GM12874 (cell line): ENCODE measurements around the gene CUX1.

Experiments
- TF ChIP-seq, protein P1 (sequence below): IDR thresholded peaks from 2 replicates; pipeline ENCODE4 v1.5.1; 2011; ENCODE audit warnings: low read depth, mild to moderate bottlenecking, control low read depth, low read length, moderate library complexity; ENCODE audit not compliant: insufficient read depth

The CUX1 gene

DNA sequence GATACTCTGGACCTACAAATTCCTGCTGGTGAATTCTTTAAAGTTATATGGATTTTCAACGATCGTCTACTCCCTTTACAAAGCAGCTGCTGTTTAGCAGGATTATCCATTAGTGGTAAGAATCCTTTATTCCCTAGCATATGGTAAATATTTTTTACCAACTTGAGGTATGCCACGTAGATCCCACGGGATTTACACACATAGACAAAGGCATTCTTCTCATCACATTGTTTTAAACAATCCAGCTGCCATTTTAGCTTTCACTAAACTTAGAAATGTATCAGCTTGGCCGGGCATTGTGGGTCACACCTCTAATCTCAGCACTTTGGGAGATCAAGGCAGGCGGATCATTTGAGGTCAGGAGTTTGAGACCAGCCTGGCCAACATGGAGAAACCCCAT is 321.2 kb downstream of the CUX1 start:
- TF ChIP-seq, protein P1, sequence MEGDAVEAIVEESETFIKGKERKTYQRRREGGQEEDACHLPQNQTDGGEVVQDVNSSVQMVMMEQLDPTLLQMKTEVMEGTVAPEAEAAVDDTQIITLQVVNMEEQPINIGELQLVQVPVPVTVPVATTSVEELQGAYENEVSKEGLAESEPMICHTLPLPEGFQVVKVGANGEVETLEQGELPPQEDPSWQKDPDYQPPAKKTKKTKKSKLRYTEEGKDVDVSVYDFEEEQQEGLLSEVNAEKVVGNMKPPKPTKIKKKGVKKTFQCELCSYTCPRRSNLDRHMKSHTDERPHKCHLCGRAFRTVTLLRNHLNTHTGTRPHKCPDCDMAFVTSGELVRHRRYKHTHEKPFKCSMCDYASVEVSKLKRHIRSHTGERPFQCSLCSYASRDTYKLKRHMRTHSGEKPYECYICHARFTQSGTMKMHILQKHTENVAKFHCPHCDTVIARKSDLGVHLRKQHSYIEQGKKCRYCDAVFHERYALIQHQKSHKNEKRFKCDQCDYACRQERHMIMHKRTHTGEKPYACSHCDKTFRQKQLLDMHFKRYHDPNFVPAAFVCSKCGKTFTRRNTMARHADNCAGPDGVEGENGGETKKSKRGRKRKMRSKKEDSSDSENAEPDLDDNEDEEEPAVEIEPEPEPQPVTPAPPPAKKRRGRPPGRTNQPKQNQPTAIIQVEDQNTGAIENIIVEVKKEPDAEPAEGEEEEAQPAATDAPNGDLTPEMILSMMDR, result no peak

DNA sequence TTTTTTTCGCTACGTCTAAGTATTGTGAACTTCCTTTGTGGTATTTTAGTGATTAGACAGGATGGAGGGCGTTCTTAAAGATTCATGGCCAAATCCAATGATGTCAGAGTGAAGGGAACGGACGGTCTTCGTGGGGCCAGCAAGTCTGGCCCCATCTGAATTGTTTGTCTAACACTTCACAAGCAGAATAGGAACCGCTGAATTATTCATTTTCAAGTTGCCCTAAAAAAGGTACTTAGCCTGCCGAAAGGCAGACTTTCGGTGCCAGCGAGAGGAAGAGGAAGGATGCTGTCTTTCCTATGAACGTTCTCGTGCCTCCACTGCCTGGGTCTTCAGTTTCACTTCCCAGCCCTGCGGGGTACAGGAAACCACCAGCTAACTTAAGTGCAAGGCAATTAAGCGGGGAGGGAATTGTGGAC is 323.5 kb downstream of the CUX1 start:
- TF ChIP-seq, protein P1, result no peak

DNA sequence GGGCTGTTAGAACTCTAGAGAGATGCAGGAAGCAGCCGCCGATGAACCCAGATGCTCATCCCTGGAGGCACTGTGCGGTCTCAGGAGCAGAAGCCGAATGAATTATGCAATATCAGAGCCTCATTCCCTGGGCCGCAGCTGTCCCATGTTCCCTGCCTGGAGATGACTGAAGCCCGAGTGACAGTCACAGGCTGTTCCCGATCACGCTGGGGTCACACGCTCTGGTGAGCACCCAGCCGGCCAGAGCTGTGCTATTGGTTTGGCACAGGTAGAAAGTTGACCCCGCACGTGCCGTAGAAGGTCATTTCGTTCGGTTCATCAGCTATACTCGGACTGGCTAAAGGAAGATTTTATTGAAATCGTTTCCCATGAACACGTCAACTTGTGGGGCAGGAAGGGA is 328.7 kb downstream of the CUX1 start:
- TF ChIP-seq, protein P1, result no peak

DNA sequence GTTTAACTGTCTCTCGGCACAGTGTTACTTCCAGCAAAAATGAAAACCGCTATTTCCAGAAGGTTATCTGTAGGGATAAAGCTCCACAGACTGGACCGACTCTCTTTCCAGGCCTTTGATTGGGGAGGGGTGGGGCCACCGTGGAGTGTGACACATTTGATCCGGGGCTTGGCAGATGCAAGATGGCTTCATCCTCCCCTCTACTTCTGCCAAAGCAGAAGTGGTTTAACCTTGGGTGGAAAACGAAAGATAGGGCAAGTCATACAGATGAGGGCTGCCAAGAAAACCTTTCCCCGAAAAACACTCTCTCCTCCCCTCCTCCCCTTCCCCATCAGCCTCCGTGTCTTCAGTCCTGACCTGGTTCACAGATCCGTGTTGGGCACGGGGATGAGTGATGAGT is 329.6 kb downstream of the CUX1 start:
- TF ChIP-seq, protein P1, result no peak

DNA sequence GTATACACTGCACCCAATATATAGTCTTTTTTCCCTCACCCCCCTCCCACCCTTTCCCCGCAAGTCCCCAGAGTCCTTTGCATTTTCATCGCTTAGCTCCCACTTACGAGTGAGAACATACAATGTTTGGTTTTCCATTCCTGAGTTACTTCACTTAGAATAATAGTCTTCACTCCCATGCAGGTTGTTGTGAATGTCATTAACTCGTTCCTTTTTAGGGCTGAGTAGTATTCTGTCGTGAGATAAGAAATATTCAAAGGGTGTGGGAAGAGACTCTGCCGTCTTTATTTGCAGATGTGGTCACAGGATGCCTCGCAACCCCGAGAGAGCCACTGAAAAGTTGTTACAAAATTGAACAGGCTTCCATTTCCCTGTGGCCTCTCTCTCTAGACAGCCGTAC is 331.4 kb downstream of the CUX1 start:
- TF ChIP-seq, protein P1, result no peak

DNA sequence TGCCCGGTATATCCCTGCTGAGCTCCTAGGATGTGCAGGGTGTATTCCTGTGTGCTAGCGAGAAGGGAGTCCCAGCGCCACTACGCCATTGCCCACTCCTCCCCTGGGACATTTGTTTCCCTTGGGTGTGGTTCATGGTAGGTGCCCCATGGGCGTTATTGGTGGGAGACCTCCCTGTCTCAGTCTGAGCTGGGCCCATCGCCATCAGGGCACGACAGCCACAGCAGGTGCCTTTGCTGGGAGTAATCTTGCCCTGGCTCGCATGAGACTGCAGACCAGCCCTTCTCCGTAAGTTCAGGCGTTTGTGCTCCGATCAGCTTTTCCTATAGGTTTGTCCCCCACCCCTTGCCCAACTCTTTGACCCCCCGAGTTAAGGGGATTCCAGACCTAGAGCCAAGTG is 332.0 kb downstream of the CUX1 start:
- TF ChIP-seq, protein P1, result no peak

DNA sequence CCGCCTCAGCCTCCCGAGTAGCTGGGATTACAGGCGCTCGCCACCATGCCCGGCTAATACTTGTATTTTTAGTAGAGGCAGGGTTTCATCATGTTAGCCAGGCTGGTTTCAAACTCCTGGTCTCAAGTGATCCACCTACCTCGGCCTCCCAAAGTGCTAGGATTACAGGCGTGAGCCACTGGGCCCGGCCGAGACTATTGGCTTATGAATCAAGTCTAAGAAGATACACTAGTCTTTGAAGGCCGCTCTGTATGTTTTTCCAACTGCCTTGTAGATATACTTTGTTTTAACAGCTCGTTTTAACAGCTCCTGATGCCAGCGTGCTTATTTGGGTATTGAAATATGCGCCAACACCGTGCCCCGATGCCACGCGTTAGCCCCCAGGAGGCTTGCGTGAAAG is 332.8 kb downstream of the CUX1 start:
- TF ChIP-seq, protein P1, result no peak
